HG02610 (cell line): ENCODE data around the gene HOXC6.

ENCODE experiments used
- ATAC-seq: cut with Tn5 transposase; IDR thresholded peaks from one replicate; pipeline ENCODE4 v1.9.1; 2021; ENCODE audit warnings: mild to moderate bottlenecking, moderate library complexity; ENCODE audit not compliant: unreplicated experiment

Gene HOXC6

GRCh38 chr12:54012631-54013409 is 15.4 kb upstream of the HOXC6 start:
- ATAC-seq = no peak

DNA sequence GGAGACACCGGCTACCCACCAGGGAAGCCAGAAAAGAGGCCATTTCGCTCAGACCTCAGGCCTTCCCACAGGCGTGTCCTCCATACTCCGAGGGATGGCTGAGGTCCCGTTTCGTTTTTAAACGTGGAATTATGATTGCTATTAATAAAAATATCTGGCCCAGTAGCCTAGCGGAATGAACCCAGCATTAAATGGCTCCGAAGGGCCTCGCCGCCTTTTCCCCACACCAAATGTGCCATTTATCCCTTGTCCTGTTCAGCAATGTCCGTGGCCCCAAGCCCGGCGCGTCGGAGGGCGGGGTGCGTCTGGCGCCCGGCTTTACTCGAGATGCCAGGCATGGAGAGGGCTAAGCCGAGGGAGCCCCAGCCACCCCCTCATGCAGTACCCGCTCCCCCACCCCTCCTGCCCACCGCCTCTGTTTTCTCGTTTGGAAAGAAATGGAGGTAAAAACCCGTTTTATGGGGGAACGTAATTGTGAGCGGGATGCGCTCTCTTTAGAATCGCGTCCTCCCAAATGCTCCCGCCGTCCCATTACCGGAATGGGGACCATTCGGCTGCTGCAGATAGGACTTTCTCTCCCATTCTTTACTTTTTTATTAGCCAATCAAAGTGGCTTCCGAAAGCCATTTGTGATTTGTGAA is 13.7 kb upstream of the HOXC6 start:
- no peak for ATAC-seq

GRCh38 chr12:54015018-54015931 is 13.0 kb upstream of the HOXC6 start:
- no peak for ATAC-seq

- no peak for ATAC-seq
These were observed 12.2 kb upstream of the HOXC6 start for GRCh38 chr12:54016051-54016450.

- ATAC-seq = no peak
These were observed 11.7 kb upstream of the HOXC6 start for GRCh38 chr12:54016478-54016964.

- peak; percentile 21 for ATAC-seq
These were observed 11.0 kb upstream of the HOXC6 start for GRCh38 chr12:54017027-54017788.

DNA sequence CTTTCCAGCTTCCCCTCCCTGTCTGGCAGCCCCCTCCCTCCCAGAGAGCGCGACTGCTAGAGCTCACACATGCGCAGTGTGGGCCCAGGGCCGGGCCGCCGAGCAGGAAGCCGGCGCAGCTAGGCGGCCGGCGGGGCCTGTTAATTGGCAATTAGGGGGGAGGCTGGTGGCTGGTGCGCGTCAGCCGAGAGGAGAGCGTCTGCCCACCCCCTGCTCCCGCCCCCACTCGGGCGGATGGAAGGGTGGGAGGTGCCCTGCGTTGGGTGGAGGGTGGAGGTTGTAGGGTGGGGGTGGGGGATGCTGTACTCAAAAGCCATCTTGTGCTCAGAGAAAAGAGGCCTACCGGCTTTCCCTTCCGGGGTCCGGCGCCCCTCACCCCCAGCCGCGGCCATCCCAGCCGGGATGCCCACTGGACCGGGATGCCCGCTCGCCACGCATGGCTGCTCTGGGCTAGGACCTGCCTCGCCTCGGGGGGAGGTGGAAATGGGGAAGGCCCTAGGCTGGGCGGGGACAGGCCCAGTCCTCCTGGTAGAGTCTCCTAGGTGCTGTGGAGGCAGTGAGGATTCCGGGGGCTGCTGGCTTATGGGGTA is 10.3 kb upstream of the HOXC6 start:
- ATAC-seq = peak; percentile 77

- ATAC-seq = no peak
These were observed 9.7 kb upstream of the HOXC6 start for GRCh38 chr12:54018468-54018984.

GRCh38 chr12:54019091-54019811 is 9.0 kb upstream of the HOXC6 start:
- ATAC-seq = no peak

DNA sequence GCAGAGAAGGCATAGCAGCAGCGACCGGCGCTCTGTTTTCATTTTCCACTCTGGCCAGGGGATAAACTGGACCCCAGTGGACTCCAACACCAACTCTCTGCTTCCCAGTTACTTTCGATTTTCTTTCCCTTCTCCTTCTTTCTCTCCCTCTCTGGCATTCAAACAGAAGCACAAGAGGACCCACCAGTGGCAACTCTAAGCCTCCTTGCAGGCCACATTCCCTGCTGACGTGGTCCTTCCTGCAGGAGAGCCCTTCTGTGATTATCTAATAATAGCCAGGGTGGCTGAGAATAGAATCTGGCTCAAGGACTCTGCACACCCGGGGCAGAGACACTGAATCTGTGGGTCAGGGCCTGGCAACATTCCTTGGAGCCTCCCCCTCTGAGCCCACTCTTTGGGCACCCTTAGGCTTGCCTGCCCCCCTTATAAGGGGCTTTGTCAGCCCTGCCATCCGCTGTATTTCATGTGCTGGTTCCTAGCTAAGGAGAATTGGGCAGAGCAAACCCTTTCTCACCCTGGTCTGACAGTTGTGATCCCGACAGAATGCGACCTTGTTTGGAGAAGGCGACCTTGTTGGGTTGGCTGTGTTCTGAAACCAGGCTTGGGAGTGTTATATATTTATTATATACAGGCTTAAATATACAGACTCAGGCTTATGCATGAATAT is 8.2 kb upstream of the HOXC6 start:
- no peak for ATAC-seq

GRCh38 chr12:54020591-54021405 is 7.4 kb upstream of the HOXC6 start:
- no peak for ATAC-seq

GRCh38 chr12:54021432-54022013 is 6.7 kb upstream of the HOXC6 start:
- ATAC-seq = peak; percentile 38

DNA sequence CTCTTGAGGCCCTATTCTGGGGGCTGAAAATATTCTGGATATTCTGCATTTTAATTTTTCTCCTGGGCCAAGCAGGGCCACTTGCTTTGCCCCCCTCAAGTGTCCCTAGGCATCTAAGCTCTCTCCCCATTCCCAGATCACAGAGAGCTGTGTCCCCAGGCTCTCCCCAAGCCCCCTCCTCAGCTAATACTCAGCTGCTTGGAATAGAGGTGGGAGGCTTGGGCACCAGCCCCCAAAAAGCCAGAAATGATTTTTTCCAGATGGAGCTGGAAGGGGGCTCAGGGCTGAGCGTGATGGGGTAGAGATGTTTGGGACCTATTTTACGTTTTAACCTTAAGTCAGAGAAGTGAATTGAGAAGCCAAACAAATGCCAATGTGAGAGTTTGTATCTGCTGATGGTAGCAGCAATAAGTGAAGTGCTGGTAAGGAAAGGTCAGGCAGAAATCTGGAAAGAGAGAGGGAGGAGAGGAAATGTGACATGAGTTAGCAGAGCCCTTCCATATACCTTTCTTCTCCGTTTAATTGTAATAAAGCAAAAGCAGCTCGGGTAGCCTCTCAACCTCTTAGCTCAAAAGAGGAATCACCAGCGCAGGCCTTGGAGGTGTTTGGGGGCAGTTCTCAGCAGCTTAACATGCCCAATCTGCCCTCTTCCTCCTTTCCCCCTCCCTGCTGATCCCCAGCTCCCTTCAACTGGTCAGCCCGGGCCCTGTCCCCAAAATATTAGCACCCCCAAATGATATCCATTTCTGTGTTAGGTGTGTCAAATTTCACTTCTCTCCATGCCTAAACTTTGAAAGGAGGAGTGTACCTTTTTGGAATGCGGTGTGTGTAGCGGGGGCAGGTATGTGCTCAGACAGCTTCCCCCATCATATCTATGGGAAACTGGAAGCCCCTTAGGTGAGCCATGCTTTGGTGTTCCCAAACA is 5.0 kb upstream of the HOXC6 start:
- ATAC-seq = no peak

DNA sequence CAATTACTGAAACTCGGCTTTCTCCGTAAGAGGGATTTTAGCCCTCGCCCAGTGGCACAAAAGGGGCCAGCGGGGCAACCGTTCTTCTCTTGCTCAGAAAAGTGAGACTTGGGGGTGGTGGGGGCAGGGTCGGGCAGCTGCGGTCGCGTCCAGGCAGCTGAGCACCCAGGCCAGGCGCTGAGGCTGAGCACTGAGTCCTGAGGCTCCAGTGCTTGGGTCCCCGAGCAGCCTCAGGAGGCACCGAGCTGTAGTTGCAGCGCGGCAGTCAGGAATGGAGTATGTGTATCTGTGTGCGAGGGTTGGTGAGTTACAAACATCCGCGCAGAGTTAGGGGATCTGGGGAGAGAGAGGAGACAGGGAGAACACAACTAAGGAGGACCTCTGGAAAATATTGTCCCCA is 4.1 kb upstream of the HOXC6 start:
- no peak for ATAC-seq

DNA sequence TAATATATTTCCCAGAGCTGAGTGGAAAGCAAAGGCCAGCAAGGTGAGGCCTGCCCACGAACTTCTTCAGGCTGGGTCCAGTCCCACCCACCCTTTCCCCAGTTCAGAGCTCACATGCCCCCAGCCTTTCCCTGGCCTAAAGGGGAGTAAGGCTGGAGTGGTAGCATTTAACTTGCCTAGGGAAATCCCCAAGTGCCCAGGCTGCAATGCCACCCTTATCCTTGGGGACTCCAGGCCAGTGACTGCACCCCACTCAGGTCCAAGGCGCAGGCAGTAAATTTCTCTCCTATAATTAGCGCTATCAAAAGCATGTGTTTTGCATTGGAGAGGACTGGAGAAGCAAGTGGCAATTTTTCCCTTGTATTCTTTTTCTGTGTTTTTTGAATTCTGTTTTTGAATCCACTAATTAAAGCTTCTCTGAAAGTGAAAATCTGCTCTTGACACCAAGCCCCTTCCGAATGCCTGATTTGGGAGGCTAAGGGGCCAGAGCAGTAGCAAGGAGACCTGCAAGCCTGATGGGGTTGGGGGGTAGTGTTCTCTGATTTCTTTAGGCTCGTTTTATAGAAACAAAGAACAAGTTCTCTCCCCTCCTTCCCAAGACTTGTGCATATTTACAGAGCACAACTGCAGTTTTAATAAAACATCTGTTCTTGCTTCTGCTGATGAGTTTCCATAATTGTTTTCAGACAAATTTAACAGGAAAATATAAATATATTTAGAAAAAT is 3.5 kb upstream of the HOXC6 start:
- no peak for ATAC-seq
